ENCODE measurements around the gene SBDS. TPM values are rescaled to one million over a fixed set of nuclear protein-coding genes. Genes with fewer than 3 reads are reported as not detected.

SBDS gene
- total and polyA plus RNA-seq, 4 donors = 138 to 283 (median 253) TPM

- intact Hi-C loops (cut with DNase I) = no loop called here
- DNase-seq (no peak), ATAC-seq (ENCODE audit: low FRiP score) (no peak)
- Histone ChIP-seq H3K27me3 (ENCODE audit: control insufficient read depth in 1 of 2, insufficient read depth in 2 of 2, low read length in 1 of 2) (no peaks in the 10 kb centered on the region), H3K9me3 (ENCODE audit: control insufficient read depth, low read length) (no peaks in the 10 kb centered on the region), H3K4me3 (ENCODE audit: low read length in 2 of 2) (no peak overlapping the region), H3K27ac (ENCODE audit: low read depth in 1 of 2, low read length in 2 of 2) (no peak overlapping the region), H3K36me3 (ENCODE audit: control insufficient read depth in 1 of 2, insufficient read depth in 2 of 2, low read length in 1 of 2) (no peaks in the 10 kb centered on the region), H3K4me1 (ENCODE audit: control insufficient read depth in 1 of 2, insufficient read depth in 2 of 2, low read length in 2 of 2) (peaks cover 0 to 3% of the 10 kb centered on the region in 2 donors)
- WGBS, 2 donors = 97 to 98% methylated on average over 4 of the region's 4 CpGs
Observed at GRCh38 chr7:66937940-66938339, 57.4 kb downstream of the SBDS start.

Other genes starting within 250 kb of the SBDS start
- gene TMEM248, start 74.4 kb downstream of the SBDS start, total RNA-seq = 100 to 1,000 TPM in 1 of 2 donors, 10 to 100 TPM in 1; 82.7 to 101 TPM
- 10 to 100 TPM; 24.2 to 44.0 TPM for gene TMEM248, start 74.4 kb downstream of the SBDS start, polyA plus RNA-seq
- 10 to 100 TPM; 11.1 to 15.9 TPM for gene TYW1, start 1.2 kb upstream of the SBDS start, total RNA-seq
- 1 to 10 TPM; 3.9 to 8.9 TPM for gene TYW1, start 1.2 kb upstream of the SBDS start, polyA plus RNA-seq